ENCODE data around the gene ATP13A1. TPM values are rescaled to one million over a fixed set of nuclear protein-coding genes. Genes with fewer than 3 reads are reported as not detected.

The ATP13A1 gene
- total and polyA plus RNA-seq, 4 donors = 13.9 to 105 (median 47.7) TPM

- DNase-seq = no peak
- H3K27me3 ChIP-seq (ENCODE audit: control insufficient read depth in 1 of 2, insufficient read depth in 2 of 2, low read length in 1 of 2) = no peaks in the 10 kb centered on the region
- H3K36me3 ChIP-seq (ENCODE audit: control insufficient read depth in 1 of 2, insufficient read depth in 2 of 2, low read length in 1 of 2) = no peaks in the 10 kb centered on the region
- H3K4me1 ChIP-seq (ENCODE audit: control insufficient read depth in 1 of 2, insufficient read depth in 2 of 2, low read length in 2 of 2) = no peaks in the 10 kb centered on the region
- H3K4me3 ChIP-seq (ENCODE audit: low read length in 2 of 2) = no peak overlapping the region
- intact Hi-C loops (cut with DNase I) = no loop called here
- no peak for ATAC-seq (ENCODE audit: low FRiP score)
- H3K27ac ChIP-seq (ENCODE audit: low read depth in 1 of 2, low read length in 2 of 2) = no peak overlapping the region
- H3K9me3 ChIP-seq (ENCODE audit: control insufficient read depth, low read length) = no peaks in the 10 kb centered on the region
- WGBS, 2 donors = 98 to 100% methylated on average over 2 of the region's 2 CpGs
Observed at GRCh38 chr19:19630426-19630825, 33.0 kb downstream of the ATP13A1 start.

GRCh38 chr19:19630062-19630414 lies 33.4 kb downstream of the ATP13A1 start:
- H3K27me3 ChIP-seq (ENCODE audit: control insufficient read depth in 1 of 2, insufficient read depth in 2 of 2, low read length in 1 of 2) = no peaks in the 10 kb centered on the region
- no peak overlapping the region for H3K4me3 ChIP-seq (ENCODE audit: low read length in 2 of 2)
- intact Hi-C loops (cut with DNase I) = no loop called here
- H3K27ac ChIP-seq (ENCODE audit: low read depth in 1 of 2, low read length in 2 of 2) = no peak overlapping the region
- ATAC-seq (ENCODE audit: low FRiP score) = no peak
- no peaks in the 10 kb centered on the region for H3K36me3 ChIP-seq (ENCODE audit: control insufficient read depth in 1 of 2, insufficient read depth in 2 of 2, low read length in 1 of 2)
- H3K4me1 ChIP-seq (ENCODE audit: control insufficient read depth in 1 of 2, insufficient read depth in 2 of 2, low read length in 2 of 2) = no peaks in the 10 kb centered on the region
- 98% methylated on average over 11 of the region's 11 CpGs for WGBS, 2 donors
- H3K9me3 ChIP-seq (ENCODE audit: control insufficient read depth, low read length) = no peaks in the 10 kb centered on the region
- DNase-seq = no peak

- H3K27ac ChIP-seq (ENCODE audit: low read depth in 1 of 2, low read length in 2 of 2) = no peak overlapping the region
- WGBS, 2 donors = 17 to 21% methylated on average over 36 to 51 of the region's 51 CpGs
- H3K36me3 ChIP-seq (ENCODE audit: control insufficient read depth in 1 of 2, insufficient read depth in 2 of 2, low read length in 1 of 2) = no peaks in the 10 kb centered on the region
- no peaks in the 10 kb centered on the region for H3K27me3 ChIP-seq (ENCODE audit: control insufficient read depth in 1 of 2, insufficient read depth in 2 of 2, low read length in 1 of 2)
- no peak for DNase-seq
- no peaks in the 10 kb centered on the region for H3K4me1 ChIP-seq (ENCODE audit: control insufficient read depth in 1 of 2, insufficient read depth in 2 of 2, low read length in 2 of 2)
- intact Hi-C loops (cut with DNase I) = no loop called here
- peak; percentile 43 for ATAC-seq (ENCODE audit: low FRiP score)
- no peaks in the 10 kb centered on the region for H3K9me3 ChIP-seq (ENCODE audit: control insufficient read depth, low read length)
- H3K4me3 ChIP-seq (ENCODE audit: low read length in 2 of 2) = no peak overlapping the region
Observed at GRCh38 chr19:19628501-19629134, 34.9 kb downstream of the ATP13A1 start.

GRCh38 chr19:19627621-19628500 lies 35.6 kb downstream of the ATP13A1 start, which contains the start of gene LPAR2:
TSS of gene LPAR2 (minus strand) at chr19:19628220. CDS start at chr19:19627275, 945 bp downstream.
- no peaks in the 10 kb centered on the region for H3K27me3 ChIP-seq (ENCODE audit: control insufficient read depth in 1 of 2, insufficient read depth in 2 of 2, low read length in 1 of 2)
- ATAC-seq (ENCODE audit: low FRiP score) (peak; percentile 47), DNase-seq (no peak)
- no peak within 1 kb of the TSS for H3K4me3 ChIP-seq (ENCODE audit: low read length in 2 of 2)
- H3K27ac ChIP-seq (ENCODE audit: low read depth in 1 of 2, low read length in 2 of 2) = no peak within 1 kb of the TSS
- no peaks in the 10 kb centered on the region for H3K9me3 ChIP-seq (ENCODE audit: control insufficient read depth, low read length)
- no peaks in the 10 kb centered on the region for H3K4me1 ChIP-seq (ENCODE audit: control insufficient read depth in 1 of 2, insufficient read depth in 2 of 2, low read length in 2 of 2)
- H3K36me3 ChIP-seq (ENCODE audit: control insufficient read depth in 1 of 2, insufficient read depth in 2 of 2, low read length in 1 of 2) = no peaks in the 10 kb centered on the region
- WGBS, 2 donors = 2 to 4% methylated on average over 62 to 87 of the region's 87 CpGs
- intact Hi-C loops (cut with DNase I) = no loop called here

GRCh38 chr19:19626516-19627472 lies 36.7 kb downstream of the ATP13A1 start:
- Histone ChIP-seq H3K4me3 (ENCODE audit: low read length in 2 of 2) (no peak overlapping the region), H3K4me1 (ENCODE audit: control insufficient read depth in 1 of 2, insufficient read depth in 2 of 2, low read length in 2 of 2) (no peaks in the 10 kb centered on the region), H3K9me3 (ENCODE audit: control insufficient read depth, low read length) (no peaks in the 10 kb centered on the region), H3K27me3 (ENCODE audit: control insufficient read depth in 1 of 2, insufficient read depth in 2 of 2, low read length in 1 of 2) (no peaks in the 10 kb centered on the region), H3K27ac (ENCODE audit: low read depth in 1 of 2, low read length in 2 of 2) (no peak overlapping the region), H3K36me3 (ENCODE audit: control insufficient read depth in 1 of 2, insufficient read depth in 2 of 2, low read length in 1 of 2) (no peaks in the 10 kb centered on the region)
- 97% methylated on average over 48 of the region's 48 CpGs for WGBS, 2 donors
- ATAC-seq (ENCODE audit: low FRiP score) = peak; percentile 7
- no peak for DNase-seq
- intact Hi-C loops (cut with DNase I) = no loop called here

GRCh38 chr19:19624032-19624570 lies 39.4 kb downstream of the ATP13A1 start:
- H3K27me3 ChIP-seq (ENCODE audit: control insufficient read depth in 1 of 2, insufficient read depth in 2 of 2, low read length in 1 of 2) = no peaks in the 10 kb centered on the region
- DNase-seq (no peak), ATAC-seq (ENCODE audit: low FRiP score) (no peak)
- no peaks in the 10 kb centered on the region for H3K36me3 ChIP-seq (ENCODE audit: control insufficient read depth in 1 of 2, insufficient read depth in 2 of 2, low read length in 1 of 2)
- no peak overlapping the region for H3K4me3 ChIP-seq (ENCODE audit: low read length in 2 of 2)
- 96 to 97% methylated on average over 19 of the region's 19 CpGs for WGBS, 2 donors
- intact Hi-C loops (cut with DNase I) = no loop called here
- H3K27ac ChIP-seq (ENCODE audit: low read depth in 1 of 2, low read length in 2 of 2) = no peak overlapping the region
- H3K9me3 ChIP-seq (ENCODE audit: control insufficient read depth, low read length) = no peaks in the 10 kb centered on the region
- H3K4me1 ChIP-seq (ENCODE audit: control insufficient read depth in 1 of 2, insufficient read depth in 2 of 2, low read length in 2 of 2) = no peaks in the 10 kb centered on the region

- Histone ChIP-seq H3K4me3 (ENCODE audit: low read length in 2 of 2) (no peak overlapping the region), H3K9me3 (ENCODE audit: control insufficient read depth, low read length) (no peaks in the 10 kb centered on the region), H3K4me1 (ENCODE audit: control insufficient read depth in 1 of 2, insufficient read depth in 2 of 2, low read length in 2 of 2) (no peaks in the 10 kb centered on the region), H3K27ac (ENCODE audit: low read depth in 1 of 2, low read length in 2 of 2) (no peak overlapping the region), H3K36me3 (ENCODE audit: control insufficient read depth in 1 of 2, insufficient read depth in 2 of 2, low read length in 1 of 2) (no peaks in the 10 kb centered on the region), H3K27me3 (ENCODE audit: control insufficient read depth in 1 of 2, insufficient read depth in 2 of 2, low read length in 1 of 2) (no peaks in the 10 kb centered on the region)
- WGBS, 2 donors = 81 to 87% methylated on average over 5 of the region's 5 CpGs
- intact Hi-C loops (cut with DNase I) = no loop called here
- no peak for ATAC-seq (ENCODE audit: low FRiP score)
- no peak for DNase-seq
Observed at GRCh38 chr19:19623383-19623782, 40.1 kb downstream of the ATP13A1 start.

- Histone ChIP-seq H3K4me1 (ENCODE audit: control insufficient read depth in 1 of 2, insufficient read depth in 2 of 2, low read length in 2 of 2) (no peaks in the 10 kb centered on the region), H3K4me3 (ENCODE audit: low read length in 2 of 2) (no peak overlapping the region), H3K27me3 (ENCODE audit: control insufficient read depth in 1 of 2, insufficient read depth in 2 of 2, low read length in 1 of 2) (no peaks in the 10 kb centered on the region), H3K27ac (ENCODE audit: low read depth in 1 of 2, low read length in 2 of 2) (no peak overlapping the region), H3K9me3 (ENCODE audit: control insufficient read depth, low read length) (no peaks in the 10 kb centered on the region), H3K36me3 (ENCODE audit: control insufficient read depth in 1 of 2, insufficient read depth in 2 of 2, low read length in 1 of 2) (no peaks in the 10 kb centered on the region)
- WGBS, 2 donors = 86% methylated on average over 7 of the region's 7 CpGs
- intact Hi-C loops (cut with DNase I) = no loop called here
- no peak for DNase-seq
- ATAC-seq (ENCODE audit: low FRiP score) = no peak
Observed at GRCh38 chr19:19619849-19620210, 43.6 kb downstream of the ATP13A1 start.
